Colon (tissue), 2 donors: ENCODE data around the gene MAP3K3.

Experiments used
- FAIRE-seq: peaks from 2 replicates; lab custom pipeline; 2012; peaks lifted over from hg19 to GRCh38; lab: Jason Lieb, UNC
- donor health status: control.
- donor health status: control.

MAP3K3 gene

DNA sequence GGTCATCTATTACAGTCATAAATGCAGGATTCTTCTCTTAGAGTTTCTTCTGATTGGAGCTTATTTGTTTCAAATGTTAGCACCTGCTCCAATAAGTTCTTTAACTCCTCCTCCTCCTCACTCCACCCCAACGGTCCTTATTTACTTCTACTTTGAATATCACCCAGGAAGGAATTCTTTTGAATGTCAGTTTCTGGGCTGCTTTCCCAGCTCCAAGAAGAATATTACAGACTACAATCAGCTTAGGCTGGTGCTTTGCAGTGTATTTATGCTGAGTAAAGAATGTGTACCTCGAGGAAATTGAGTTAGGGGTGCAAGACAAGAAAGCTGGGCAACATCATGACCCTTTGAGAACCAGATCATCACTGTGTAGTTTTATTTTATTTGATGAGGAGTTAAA is 30.8 kb downstream of the MAP3K3 start:
- FAIRE-seq = no peak

DNA sequence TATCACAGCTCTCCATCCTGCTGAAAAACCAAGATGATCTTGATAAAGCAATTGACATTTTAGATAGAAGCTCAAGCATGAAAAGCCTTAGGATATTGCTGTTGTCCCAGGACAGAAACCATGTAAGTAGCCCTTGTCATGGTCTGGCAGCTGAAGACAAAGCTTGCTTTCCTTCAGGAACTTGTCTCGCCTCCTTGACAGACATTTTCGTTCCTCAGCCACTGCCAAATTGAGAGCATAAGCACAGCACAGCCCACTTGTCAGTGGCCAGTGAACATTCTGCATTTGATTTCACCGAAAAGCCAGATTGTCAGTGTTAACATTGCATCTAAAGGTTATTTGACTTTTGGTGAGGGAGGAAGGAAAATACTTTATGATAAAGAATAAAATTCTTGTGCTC is 35.6 kb downstream of the MAP3K3 start:
- FAIRE-seq = no peak

- no peak for FAIRE-seq
These were observed 36.1 kb downstream of the MAP3K3 start for GRCh38 chr17:63658366-63658765.

DNA sequence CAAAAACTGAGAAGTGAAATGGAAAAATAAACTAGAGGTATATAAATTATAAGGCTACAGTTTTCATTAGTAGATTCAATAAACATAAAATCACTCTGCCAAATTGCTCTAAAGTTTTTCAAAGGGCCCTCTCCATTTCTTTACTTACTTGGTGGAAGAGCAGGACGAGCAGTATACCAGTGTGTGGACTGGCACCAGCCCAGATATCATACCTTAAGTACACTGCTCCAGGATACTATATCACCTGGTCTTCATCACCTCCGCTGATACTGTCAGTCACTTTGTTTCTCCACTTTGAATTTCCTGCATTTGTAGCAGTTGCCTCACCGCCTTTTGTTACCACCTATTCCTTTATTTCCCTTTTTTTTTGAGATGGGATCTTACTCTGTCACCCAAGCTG is 37.6 kb downstream of the MAP3K3 start:
- no peak for FAIRE-seq

DNA sequence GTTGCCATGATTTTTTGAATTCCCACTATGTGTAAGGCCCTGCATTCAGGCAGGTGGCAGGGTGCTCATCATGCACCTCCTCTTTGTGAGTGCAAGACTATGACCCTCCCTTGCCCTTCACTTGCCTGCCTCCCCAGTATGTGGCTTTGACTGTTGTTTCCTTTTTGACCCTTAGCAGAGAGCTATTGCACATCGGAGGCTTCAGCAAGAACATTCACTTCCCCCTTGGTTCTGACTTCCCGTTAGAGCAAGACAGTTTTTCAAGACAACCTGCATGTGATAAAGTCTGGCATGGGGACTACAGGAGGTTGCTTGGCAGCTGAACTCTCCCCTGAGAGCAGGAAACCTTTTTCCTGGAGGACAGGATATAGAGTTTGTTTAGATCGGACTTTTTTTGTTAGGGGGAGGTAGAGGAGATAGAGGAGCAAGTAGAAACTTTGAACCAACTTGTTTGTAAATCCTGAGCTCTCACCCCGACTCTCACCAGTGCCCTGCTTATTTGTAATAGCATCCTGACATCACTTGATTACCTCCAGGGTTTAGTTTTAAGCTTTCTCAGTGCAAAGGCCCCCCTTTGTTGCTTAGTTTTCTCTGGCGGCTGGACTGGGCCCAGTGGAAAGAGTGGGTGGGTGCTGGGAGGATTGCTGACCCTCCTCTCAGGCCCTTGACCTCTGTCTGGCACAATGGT is 43.5 kb downstream of the MAP3K3 start:
- no peak for FAIRE-seq

DNA sequence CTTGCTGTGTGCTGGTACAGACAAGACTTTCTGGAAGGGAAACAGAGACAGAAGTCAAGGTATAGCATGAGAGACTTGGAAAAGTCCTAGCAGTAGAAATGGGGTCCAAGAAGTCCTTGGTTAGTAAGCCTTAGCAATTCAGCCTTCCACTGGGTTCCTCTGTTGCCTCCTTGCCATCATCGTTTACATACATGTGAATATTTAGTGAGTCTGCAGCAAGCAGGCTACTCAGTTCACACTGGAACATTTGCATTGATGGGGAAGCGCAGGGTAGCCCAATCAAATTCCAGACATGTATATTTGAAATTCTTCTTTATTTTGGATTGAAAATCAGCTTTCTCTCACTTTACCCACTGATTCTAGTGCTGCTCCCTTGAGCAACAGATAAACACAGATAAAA is 50.6 kb downstream of the MAP3K3 start:
- no peak for FAIRE-seq

DNA sequence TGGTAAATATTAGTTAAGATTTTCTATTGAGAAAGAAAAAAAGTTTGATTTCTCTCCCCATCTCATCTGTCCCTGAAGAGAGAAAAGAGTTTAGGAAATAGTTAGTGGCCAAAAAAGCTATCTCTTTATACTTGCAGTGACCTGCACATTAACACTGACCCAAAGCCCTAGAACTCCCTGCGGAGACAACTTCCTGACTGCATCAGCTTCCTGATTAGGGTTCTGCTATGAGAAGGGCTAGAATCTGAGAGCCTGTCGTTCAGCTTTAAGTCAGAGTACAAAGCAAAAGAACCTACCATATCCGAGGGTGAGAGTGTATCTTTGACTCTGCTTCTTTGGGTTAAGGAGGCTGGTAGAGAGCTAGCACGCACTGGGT is 53.0 kb downstream of the MAP3K3 start:
- no peak for FAIRE-seq

DNA sequence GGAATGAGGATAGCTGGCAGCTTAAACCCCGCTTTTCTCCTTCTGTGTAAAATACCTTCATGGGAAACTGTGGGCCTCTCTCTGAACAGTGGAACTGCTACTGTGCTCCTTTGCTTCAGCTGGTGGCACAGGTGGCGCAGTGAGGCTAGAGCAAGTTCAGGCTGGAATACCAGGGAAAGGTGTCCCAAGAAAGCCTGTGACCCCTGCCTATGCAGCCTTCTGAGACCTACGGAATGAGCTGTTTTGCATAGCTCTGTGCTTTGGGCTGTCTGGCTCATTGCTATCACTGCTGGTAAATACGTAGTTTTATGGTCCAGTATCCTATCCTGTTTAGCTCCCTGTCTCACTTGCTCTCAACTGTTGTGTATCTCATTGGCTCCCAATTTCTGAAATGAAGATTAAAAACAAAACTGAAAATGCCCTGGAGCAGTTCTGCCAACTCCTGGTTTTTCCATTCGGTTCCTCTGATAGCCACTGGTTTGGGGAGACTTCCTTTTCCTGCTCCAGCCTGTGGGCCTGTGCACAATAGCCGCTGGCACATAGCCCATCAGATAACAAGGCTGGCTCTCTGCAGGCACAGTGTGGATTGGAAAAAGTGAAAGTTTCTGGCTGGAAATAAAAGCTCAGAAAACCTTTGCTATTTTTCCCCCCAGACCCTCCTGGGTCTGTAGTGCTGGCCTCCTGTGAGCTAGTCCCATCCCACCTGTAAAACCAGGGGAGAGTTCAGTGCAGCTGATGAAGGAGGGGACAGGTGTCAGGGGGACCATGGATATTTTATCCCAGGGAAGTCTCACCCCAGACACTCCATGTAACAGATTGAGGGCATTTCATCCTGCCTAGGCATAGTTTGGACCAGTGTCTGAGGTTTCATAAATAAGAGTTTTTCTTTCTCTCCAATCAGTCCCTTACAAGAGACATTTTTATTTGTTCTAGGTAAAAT is 53.7 kb downstream of the MAP3K3 start:
- no peak for FAIRE-seq

DNA sequence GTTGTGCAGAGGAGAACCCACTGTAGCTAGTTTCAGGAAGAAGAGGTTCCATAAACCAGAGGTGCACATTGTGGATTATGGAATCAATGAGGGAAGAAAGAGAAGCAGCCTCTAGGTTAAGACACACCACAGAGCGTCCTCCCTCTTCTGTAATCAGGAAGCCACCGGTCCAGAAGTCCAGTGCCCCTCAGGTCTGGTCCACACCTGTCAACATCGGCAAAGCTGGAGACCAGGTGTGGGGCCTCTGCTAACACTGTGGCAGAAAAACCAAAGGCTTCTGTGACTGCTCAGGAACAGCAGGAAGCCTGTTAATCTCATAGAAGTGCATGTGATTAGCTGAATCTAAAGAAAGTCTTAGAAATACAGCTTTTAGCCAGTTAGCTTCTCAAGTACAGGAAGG is 54.4 kb downstream of the MAP3K3 start:
- no peak for FAIRE-seq

DNA sequence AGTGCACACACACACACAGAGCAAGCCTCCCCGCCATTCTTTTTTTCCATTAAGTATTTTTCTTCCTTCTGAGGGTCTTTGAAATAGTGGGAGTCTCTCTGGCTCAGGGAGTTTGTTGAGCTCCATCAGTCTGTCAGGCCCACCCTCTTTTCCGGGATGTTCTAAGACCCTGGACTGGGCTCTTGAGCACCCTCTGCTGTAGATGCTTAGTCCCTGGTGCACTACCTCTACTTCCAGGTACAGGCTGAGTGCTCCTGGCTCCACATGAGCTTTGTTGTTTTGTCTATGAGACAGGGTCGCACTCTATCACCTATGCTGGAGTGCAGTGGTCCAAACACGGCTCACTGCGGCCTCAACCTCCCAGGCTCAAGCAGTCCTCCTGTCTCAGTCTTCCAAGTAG is 57.0 kb downstream of the MAP3K3 start:
- no peak for FAIRE-seq

DNA sequence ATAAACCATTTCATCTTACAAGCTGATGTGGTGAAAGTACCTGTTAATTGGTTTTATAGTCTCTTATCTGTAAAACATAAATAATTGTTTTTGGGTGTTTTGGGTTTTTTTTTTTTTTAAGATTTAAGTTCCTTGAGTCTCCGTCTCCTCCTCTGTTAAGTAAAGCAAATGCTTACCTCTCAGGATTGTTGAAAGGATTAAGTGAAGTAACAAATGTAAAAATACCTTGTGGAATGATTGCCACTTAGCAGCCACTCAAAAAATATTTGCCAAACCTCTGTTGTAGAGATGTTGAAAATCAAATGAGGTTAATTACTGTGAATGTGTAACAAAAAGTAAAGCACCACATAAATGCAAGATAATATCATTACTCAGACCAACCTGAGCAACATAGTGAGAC is 58.5 kb downstream of the MAP3K3 start:
- FAIRE-seq = no peak

DNA sequence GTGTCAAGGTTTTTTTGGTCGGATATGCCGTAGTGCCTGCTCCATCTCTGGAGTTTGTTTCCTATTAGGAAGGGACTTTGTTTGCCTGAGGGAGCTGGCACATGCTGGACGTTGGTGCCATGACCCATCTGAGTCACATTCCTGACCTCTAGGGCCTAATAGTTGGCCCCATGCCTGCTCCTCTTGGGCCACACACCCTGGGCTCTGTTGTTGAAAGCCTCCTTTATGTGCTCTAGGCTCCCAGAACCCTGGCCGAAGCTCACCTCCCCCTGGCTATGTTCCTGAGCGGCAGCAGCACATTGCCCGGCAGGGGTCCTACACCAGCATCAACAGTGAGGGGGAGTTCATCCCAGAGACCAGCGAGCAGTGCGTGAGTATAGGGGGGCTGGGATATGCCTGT is 59.3 kb downstream of the MAP3K3 start:
- no peak for FAIRE-seq

GRCh38 chr17:63682441-63682840 is 60.2 kb downstream of the MAP3K3 start:
- FAIRE-seq = no peak

DNA sequence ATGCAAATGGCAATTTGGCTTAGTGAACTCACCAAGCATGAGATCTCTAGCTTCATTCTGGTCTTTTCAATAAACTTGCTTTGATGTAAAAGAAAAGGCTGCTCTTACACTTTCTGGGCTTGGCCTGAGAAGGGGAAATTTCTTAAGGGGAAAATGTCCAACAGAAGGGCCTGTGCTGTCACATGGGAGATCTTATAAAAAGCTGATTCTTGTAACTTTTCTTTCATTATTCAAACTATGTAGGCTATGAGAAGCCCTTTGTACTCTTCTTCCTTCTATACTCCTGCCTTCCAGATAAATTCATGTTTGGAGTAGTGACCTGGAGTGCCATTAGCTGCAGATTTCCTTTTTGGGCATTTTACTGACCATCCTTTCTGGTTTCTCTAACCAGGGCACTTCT is 60.8 kb downstream of the MAP3K3 start:
- FAIRE-seq = no peak

DNA sequence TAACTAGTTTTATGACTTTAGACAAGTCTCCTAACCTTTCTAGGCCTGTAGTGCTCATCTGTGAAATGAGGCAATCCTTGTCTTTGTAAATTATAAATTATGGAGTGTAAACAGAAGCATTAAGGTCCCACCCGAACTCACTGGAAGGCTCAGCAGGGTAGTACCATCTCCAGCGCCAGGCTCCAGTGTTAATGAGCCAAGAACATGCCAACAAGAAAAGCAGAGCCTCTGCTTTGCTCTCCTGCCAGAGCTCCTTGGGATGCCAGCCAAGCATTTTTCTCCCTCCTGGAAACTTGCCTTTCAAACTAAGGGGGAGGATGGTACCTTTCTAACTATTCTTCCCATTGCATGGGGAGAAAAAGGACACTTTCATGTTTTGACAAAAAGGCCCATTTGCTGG is 62.8 kb downstream of the MAP3K3 start:
- no peak for FAIRE-seq

DNA sequence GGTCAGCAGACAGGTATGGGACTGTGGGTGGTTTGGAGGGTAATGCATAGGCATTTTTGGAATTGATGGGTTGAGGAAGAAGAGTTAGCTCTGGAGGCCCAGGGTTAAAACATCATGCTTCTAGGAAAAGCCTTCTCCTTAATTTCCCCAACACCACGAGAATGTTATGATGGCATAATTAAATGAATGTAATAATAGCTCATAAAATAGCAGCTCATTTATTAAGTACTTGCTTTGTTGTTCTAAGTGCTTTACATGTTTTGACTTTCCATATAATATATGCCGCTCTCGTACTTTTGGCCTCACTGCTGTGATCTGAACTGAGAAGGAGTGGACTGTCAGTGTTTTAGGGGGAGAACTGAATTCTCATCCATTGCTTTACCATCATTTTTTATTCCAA is 63.4 kb downstream of the MAP3K3 start:
- FAIRE-seq = no peak

DNA sequence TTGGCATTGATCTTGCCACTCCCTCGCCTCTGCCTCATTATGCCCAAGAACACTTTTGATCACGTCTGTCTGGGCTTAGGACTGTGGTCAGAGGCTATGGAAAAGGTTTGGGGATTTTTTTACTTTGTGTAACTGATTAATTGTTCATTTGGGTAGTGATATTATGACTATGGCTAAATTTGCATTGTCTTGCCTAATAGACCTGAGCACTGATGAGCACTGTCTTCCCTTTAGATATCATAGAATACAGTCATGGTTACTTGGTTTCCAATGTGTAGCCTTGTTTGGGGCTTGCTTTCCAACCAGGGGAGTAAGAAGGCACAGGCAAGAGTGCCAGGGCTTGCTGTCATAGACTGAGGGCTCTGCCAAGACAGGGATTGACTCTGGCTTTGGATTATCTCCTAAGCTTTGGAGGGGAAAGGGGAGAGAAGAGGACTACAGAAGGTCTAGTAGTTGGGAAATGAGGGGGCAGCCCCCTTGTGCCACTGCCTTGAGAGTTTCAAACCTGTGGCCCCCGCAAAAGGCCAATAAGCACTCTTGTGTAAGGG is 64.0 kb downstream of the MAP3K3 start:
- FAIRE-seq = no peak

GRCh38 chr17:63688396-63689020 is 66.3 kb downstream of the MAP3K3 start:
- no peak for FAIRE-seq

GRCh38 chr17:63689479-63689878 is 67.3 kb downstream of the MAP3K3 start:
- FAIRE-seq = no peak

- FAIRE-seq = no peak
These were observed 70.1 kb downstream of the MAP3K3 start for GRCh38 chr17:63692195-63692816.

- no peak for FAIRE-seq
These were observed 71.3 kb downstream of the MAP3K3 start for GRCh38 chr17:63693411-63694113.
